HG02763 (cell line): Measurements from ENCODE around the gene ITCH.
"Not testable (repeated sequence)": the region's sequence is repeated elsewhere in the genome, so short reads cannot be mapped to it uniquely, and the experiment has no call there.

Source experiments
- ATAC-seq: cut with Tn5 transposase; IDR thresholded peaks from one replicate; pipeline ENCODE4 v1.9.1; 2021; ENCODE audit warnings: mild to moderate bottlenecking, moderate library complexity; ENCODE audit not compliant: unreplicated experiment

Gene ITCH

GRCh38 chr20:34449674-34450592, 86.9 kb downstream of the ITCH start:
- ATAC-seq: no peak

GRCh38 chr20:34452281-34452982, 89.4 kb downstream of the ITCH start:
- ATAC-seq: no peak

DNA sequence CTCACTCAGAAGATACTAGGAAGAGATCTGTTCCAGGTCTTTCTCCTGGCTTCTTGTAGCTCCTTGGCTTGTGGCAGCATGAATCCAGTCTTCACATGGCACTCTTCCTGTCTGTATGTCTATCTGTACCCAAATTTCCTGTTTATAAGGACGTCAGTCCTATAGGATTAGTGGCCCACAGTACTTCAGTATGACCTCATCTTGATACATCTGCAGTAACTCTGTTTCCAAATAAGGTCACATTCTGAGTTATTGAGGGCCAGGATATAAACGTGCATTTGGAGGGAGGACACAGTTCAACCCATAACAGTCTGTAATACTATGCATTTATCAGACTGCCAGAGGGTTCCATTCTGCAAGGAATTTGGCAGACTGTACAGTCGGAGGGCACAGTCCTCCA, 95.6 kb downstream of the ITCH start:
- no peak for ATAC-seq

- no peak for ATAC-seq
Measured at GRCh38 chr20:34459209-34459897, 96.3 kb downstream of the ITCH start.

DNA sequence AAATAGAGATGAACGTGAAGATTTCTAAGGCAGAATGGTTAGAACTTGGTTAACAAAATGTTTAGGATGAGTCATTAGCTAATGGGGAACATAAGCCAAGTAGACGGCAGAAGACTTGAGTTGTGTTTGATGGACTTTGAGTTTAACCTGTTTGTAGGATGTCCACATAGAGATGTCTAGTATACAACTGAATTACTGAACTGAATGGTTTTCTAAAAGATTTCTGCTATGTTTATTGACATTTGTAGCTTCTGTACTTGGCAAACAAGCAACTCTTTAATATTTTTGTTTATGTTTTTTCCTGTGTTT, 98.7 kb downstream of the ITCH start:
- no peak for ATAC-seq

- no peak for ATAC-seq
Measured at GRCh38 chr20:34468951-34469350, 105.9 kb downstream of the ITCH start.

- ATAC-seq: no peak
Measured at GRCh38 chr20:34472246-34472925, 109.3 kb downstream of the ITCH start.

DNA sequence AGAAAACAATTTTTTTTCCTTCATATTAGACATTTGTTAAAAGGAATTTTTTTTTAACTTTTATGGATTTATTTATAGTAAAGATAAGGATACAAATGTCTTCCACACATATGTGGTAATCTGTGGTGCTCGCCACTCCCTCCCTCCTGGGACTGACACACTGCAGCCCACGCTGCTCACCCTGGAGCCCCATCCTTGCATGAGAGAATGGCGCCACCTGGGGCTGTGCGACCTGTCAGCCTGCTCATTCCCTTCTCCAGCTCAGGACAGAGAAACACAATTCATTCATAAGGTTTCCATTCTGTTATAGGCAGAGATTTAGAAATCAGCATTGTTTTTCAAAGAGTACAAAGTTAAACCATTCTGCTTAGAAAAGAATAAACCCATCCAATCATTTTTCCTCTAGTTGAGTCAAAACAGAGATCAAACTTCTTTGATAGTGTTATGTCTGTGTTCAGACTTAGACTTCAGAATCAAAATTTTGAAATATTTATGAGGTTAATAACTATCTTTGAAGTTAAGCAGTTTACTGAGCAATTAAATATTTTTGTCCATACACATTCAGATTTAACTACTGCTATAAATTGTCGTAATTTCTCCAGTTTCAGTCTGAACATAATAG, 110.3 kb downstream of the ITCH start:
- ATAC-seq: no peak

GRCh38 chr20:34475979-34476736, 113.1 kb downstream of the ITCH start:
- no peak for ATAC-seq

- ATAC-seq: no peak
Measured at GRCh38 chr20:34479627-34480026, 116.6 kb downstream of the ITCH start.

- not testable (repeated sequence) for ATAC-seq
Measured at GRCh38 chr20:34482154-34482553, 119.1 kb downstream of the ITCH start.

DNA sequence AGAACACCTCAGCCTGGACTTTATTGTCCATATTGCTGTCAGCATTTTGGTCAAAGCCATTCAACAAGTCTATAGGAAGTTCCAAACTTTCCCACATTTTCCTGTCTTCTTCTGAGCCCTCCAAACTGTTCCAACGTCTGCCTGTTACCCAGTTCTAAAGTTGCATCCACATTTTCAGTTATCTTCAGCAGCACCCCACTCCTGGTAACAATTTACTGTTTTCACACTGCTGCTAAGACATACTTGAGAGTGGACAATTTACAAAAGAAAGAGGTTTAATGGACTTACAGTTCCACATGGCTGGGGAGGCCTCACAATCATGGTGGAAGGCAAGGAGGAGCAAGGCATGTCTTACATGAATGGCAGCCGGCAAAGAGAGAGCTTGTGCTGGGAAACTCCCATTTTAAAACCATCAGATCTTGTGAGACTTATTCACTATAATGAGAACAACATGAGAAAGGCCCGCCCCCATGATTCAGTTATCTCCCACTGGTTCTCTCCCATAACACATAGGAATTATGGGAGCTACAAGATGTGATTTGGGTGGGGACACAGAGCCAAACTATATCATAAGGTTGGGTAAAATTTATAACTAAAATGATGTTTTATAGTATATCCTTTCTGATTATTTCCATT, 120.6 kb downstream of the ITCH start:
- not testable (repeated sequence) for ATAC-seq

DNA sequence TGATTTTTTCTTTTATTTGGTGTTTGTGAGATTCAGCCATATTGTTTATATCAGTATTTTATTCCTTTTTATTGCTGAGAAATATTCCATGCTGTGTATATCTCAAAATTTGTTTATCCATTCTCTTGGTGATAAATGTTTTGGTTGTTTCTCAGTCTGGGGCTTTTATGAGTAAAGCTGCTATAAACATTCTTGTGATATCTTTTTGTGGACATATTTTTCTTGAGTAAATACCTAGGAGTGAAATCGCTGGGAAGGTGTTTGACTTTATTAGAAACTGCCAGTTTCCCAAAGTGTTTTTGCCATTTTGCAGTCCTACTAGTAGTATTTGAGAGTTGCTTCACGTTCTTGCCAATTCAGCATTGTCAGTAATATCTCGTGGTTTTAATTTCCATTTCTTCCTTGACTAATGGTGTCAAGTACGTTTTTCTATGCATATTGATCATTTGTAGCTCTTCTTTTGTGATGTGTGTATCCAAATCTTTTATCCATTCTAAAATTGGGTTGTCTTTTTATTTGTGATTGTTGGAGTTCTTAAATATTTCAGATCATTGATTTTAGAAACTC, 122.1 kb downstream of the ITCH start:
- no peak for ATAC-seq

DNA sequence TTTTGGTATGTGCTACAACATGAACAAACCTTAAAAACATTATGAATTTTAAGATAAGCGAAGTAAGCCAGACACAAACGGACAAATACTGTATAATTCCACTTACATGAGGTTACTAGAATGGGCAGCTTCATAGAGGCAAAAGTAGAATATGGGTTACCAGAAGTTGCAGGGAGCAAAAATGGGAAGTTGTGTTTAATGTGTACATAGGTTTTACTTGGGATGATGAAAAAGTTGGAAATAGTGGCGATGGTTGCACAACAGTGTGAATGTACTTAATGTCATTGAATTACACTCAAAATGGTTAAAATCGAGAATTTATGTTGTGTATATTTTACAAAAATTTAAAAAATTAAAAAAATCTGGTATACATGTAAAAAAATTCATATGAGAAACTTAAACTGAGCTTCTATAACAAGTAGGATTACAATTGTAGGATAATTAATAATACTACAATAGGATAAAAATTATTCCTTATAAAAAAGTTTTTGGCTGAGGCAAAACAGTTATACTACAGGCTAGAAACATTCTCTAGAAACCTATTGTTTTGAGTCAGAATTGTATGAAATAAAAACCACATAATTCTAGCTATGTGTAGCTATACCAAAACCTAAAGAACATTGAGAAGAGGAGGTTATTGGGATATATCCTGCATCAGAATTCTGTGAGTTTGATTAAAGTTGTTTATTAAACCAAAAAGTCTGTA, 128.3 kb downstream of the ITCH start:
- ATAC-seq: no peak

DNA sequence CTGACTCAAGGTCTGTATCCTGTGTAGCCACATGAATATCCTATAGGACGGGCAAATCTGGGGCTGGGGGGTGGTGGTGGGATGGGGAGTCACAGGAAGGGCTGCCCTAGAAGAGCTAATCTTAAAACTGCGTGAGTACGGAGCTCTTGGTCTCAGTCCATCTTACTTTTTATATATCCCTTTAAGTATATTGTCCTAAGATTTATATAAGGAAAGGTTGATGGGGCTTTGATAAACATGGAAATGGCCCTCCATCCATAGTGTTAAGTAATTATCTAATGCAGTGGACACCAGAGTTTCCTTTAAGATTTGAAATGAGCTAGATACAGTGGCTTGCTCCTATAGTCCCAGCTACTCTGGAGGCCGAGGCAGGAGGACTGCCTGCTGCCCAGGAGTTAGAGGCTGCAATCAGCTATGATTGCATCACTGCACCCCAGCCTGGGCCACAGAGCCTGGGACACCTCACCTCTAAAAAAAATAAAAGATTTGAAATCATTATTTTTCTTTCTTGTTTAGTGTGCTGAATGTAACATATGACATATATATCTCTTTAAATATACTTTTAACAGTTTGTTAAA, 128.9 kb downstream of the ITCH start:
- ATAC-seq: no peak

GRCh38 chr20:34493646-34494045, 130.6 kb downstream of the ITCH start:
- ATAC-seq: no peak

DNA sequence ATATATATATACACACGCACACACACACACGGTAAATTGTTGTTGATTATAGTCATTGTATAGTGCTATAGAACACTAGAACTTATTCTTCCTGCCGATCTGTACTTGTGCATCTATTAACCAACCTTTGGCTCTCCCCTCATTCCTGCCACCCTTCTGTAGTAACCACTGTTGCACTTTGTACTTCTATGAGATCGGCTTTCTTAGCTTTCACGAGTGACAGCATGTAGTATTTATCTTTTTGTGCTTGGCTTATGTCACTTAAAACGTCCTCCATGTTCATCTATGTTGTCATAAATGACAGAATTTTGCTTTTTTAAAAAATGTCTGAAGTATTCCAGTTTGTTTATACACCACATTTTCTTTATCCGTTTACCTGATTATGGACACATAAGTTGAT, 132.2 kb downstream of the ITCH start:
- no peak for ATAC-seq

DNA sequence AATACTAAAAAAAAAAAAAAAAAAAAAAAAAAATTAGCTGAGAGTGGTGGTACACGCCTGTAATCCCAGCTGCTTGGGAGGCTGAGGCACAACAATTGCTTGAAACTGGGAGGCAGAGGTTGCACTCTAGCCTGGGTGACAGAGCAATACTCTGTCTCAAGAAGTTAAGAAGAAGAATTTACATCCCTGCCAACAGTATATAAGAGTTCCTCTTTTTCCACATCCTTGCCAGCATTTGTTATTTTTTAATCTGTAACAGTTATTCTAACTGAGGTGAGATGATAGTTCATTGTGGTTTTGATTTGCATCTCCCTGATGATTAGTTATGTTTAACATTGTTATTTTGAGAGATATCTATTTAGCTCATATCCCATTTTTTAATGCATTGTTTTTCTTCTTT, 132.8 kb downstream of the ITCH start:
- no peak for ATAC-seq
